ENCODE results near the gene UBB. TPM values are rescaled to one million over a fixed set of nuclear protein-coding genes. Genes with fewer than 3 reads are reported as not detected.

Gene UBB
- total RNA-seq, 3 donors from 2014 or later: 735 to 835 (median 828) TPM

DNA sequence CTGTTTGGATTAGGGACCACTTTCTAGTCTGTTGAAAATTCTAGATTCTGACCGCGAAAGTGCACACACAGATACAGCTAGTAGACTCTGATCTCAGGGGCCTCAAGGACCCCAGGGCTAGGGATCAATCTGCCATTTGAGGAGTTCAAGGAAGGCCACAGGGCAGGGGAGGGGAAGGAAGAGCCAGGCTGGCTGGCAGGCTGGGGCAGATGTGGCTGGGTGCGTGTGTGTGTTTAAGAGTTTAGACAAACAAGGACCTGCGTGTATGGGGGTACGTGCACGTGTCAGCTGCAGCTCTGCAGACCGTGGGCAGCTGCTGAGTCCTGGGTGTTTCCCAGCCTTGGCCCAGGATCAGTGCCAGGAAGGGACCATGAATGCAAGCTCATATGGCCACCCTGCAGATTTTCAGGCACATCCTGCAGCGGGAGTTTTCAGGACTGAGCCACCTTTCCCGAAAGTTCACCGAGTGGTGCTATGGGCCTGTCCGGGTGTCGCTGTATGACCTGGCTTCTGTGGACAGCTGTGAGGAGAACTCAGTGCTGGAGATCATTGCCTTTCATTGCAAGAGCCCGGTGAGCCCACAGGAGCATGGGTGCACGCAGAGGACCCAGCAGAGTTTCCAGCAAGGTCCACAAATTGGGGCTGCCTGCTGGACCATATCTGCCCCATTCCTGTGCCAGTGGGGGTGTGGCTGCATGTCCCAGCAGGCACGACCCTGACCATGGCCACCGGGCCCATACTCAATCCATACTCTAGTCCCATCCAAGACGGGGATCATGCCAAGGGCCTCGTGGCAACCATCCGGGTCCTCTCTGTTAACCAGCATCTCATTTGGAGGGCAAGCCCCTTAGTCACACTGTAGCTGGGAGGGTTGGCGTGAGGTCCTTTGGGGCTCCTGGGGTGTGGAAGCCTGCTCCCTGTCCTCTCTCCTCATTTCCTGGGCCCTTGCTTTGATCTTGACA is 45.1 kb downstream of the UBB start:
- TF ChIP-seq POLR2A (IDR thresholded peaks at IDR 0.05): no peak
- no peak for TF ChIP-seq POLR2AphosphoS5 (IDR thresholded peaks at IDR 0.05)
- no peak for TF ChIP-seq CTCF (IDR thresholded peaks at IDR 0.05)
- no peak for DNase-seq (ENCODE audit: low spot score in 2 of 2)
- Histone ChIP-seq H3K36me3 (no peaks in the 10 kb centered on the region), H3K27me3 (no peaks in the 10 kb centered on the region), H3K9me3 (no peaks in the 10 kb centered on the region), H3K27ac (no peak overlapping the region), H3K4me3 (no peak overlapping the region), H3K4me1 (no peaks in the 10 kb centered on the region)
- intact Hi-C loops (cut with DNase I; ENCODE audit: low total_unique reads): loop anchor here (5.0 kb wide), 1 partner anchor 1306 kb away; no protein-coding TSS in a partner anchor

DNA sequence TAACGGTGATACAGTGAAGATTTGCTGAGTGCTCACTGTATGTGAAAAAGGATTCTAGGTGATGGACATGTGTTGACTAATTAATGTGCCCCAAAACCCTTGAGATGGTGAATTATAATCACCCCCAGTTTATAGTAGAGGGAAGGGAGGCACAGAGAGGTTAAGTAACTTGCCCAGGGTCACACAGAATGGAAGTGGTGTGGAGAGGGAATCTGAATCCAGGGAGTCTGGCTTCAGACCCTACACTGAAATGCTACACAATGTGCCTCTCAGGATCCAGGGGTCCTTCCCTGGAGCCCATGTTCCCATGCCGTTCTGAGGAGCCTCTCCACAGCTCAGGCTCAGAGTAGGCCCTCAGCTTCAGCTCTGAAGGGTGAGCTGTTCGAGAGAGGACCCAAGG is 46.1 kb downstream of the UBB start:
- TF ChIP-seq POLR2A (IDR thresholded peaks at IDR 0.05) (no peak), POLR2AphosphoS5 (IDR thresholded peaks at IDR 0.05) (no peak), CTCF (IDR thresholded peaks at IDR 0.05) (no peak)
- no peaks in the 10 kb centered on the region for H3K9me3 ChIP-seq
- intact Hi-C loops (cut with DNase I; ENCODE audit: low total_unique reads): loop anchor here (5.0 kb wide), 1 partner anchor 1305 kb away; no protein-coding TSS in a partner anchor
- no peak overlapping the region for H3K27ac ChIP-seq
- H3K4me1 ChIP-seq: no peaks in the 10 kb centered on the region
- no peaks in the 10 kb centered on the region for H3K36me3 ChIP-seq
- DNase-seq (ENCODE audit: low spot score in 2 of 2): no peak
- H3K4me3 ChIP-seq: no peak overlapping the region
- no peaks in the 10 kb centered on the region for H3K27me3 ChIP-seq

DNA sequence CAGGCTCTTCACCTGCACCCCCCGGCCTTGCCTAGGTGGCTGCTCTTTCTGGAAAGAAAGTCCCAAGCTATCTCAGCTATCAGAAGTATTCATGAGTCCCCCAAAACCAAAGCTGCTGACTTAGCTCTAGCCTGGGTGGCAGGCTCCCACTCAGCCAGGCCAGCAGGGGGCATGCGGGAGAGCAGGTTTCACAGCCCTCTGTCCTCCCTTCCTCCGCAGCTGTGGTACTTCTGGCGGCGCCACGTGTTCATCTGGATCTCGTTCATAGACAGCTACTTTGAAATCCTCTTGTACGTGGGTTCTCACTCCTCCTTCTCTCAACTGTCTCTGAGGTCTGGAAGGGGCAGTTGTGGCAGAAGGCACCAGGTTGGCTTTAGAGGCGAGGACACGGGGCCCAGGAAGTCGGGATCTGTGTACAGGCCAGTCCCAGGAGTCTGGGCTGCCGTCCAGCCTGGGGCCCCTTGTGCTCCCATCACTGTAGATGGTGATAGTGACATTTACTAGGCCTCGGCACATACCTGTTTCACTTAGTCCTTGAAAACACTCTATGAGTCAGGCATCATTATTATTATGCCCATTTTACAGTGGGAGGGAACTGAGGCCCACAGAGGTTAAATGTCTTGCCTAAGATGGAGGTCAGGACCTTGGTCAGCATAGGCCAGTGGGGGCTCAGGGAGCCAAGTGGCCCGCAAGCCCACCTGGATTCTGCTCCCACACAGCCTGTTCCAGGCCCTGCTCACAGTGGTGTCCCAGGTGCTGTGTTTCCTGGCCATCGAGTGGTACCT is 47.4 kb downstream of the UBB start:
- Histone ChIP-seq H3K27me3 (no peaks in the 10 kb centered on the region), H3K9me3 (no peaks in the 10 kb centered on the region), H3K36me3 (no peaks in the 10 kb centered on the region), H3K4me1 (no peaks in the 10 kb centered on the region), H3K27ac (no peak overlapping the region), H3K4me3 (no peak overlapping the region)
- DNase-seq (ENCODE audit: low spot score in 2 of 2): no peak
- intact Hi-C loops (cut with DNase I; ENCODE audit: low total_unique reads): loop anchor here (5.0 kb wide), 1 partner anchor 1304 kb away; no protein-coding TSS in a partner anchor
- peak in 2 of 3 donors; percentile 22 to 35 for TF ChIP-seq CTCF (IDR thresholded peaks at IDR 0.05)
- TF ChIP-seq POLR2AphosphoS5 (IDR thresholded peaks at IDR 0.05): no peak

DNA sequence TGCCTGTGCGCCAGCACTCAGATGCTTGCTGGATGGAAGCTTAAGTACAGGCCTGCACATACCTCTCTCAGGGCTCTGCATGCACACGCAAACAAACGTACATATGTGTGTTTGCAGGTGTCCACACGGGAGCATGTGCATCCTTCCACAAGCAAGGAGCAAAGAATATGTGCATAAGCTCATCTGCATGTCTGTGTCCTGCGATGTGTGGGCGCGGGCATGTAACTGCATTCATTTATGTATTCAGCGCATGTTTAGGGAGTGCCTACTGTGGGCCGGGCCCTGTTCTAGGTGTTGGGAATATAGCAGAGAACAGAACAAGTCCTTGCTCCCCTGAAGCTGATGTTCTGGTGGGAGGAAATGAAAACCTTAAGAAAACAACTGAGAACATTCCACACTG is 48.2 kb downstream of the UBB start:
- no peaks in the 10 kb centered on the region for H3K4me1 ChIP-seq

More for the DNA sequence above, 48.2 kb downstream of the UBB start:
- H3K27ac ChIP-seq: no peak overlapping the region
- TF ChIP-seq CTCF (IDR thresholded peaks at IDR 0.05): no peak
- TF ChIP-seq POLR2A (IDR thresholded peaks at IDR 0.05): no peak
- TF ChIP-seq POLR2AphosphoS5 (IDR thresholded peaks at IDR 0.05): no peak
- no peaks in the 10 kb centered on the region for H3K36me3 ChIP-seq
- intact Hi-C loops (cut with DNase I; ENCODE audit: low total_unique reads): loop anchor here (5.0 kb wide), 1 partner anchor 1303 kb away; no protein-coding TSS in a partner anchor
- H3K4me3 ChIP-seq: no peak overlapping the region
- no peak for DNase-seq (ENCODE audit: low spot score in 2 of 2)
- no peaks in the 10 kb centered on the region for H3K9me3 ChIP-seq
- H3K27me3 ChIP-seq: no peaks in the 10 kb centered on the region
